Right lobe of liver (tissue), 6 donors: Measurements from ENCODE around the gene ASCL1. TPM values are rescaled to one million over a fixed set of nuclear protein-coding genes. Genes with fewer than 3 reads are reported as not detected.

ENCODE experiments used
- ATAC-seq, 4 donors: fragments of 200-7000 bp; cut with Tn5 transposase; one replicate each; pipeline ENCODE4 v1.9.1; 2020; ENCODE audit warnings: mild to moderate bottlenecking in 4 of 4, moderate library complexity in 4 of 4
- DNase-seq, 3 donors: peaks; one replicate each; pipeline ENCODE4 v3.0.0-alpha.2; 2020
- H3K27ac ChIP-seq, 3 donors: fragments of 200-600 bp; one replicate each; pipeline ENCODE4 v1.8.0; 2022
- H3K27me3 ChIP-seq, 2 donors: fragments of 200-600 bp; one replicate each; pipeline ENCODE4 v1.8.0; 2022
- H3K36me3 ChIP-seq, 4 donors: fragments of 200-600 bp; sonication (generic) in 1 of 4; one replicate each; pipeline versions ENCODE4 v1.5.1 to v1.8.0; 2017 to 2022; ENCODE audit warnings: control low read depth in 1 of 4
- H3K4me1 ChIP-seq, 4 donors: fragments of 200-600 bp; sonication (generic) in 1 of 4; one replicate each; pipeline versions ENCODE4 v1.5.1 to v1.8.0; 2017 to 2022; ENCODE audit warnings: control low read depth in 1 of 4
- H3K4me3 ChIP-seq, 3 donors: fragments of 200-600 bp; one replicate each; pipeline ENCODE4 v1.8.0; 2022
- H3K9me3 ChIP-seq, 4 donors: fragments of 200-600 bp; sonication (generic) in 1 of 4; one replicate each; pipeline versions ENCODE4 v1.5.1 to v1.8.0; 2017 to 2022; ENCODE audit warnings: control low read depth in 1 of 4
- CTCF ChIP-seq, 4 donors: fragments of 200-600 bp in 3 of 4; fragments of 450-650 bp in 1 of 4; IDR thresholded peaks; one replicate each; pipeline versions ENCODE4 v1.5.1 to v1.8.0; 2016 to 2022; ENCODE audit warnings: antibody characterized with exemption in 4 of 4, mild to moderate bottlenecking in 2 of 4
- POLR2A ChIP-seq: fragments of 450-650 bp; IDR thresholded peaks from one replicate; pipeline ENCODE4 v1.6.1; 2017; ENCODE audit warnings: antibody characterized with exemption, mild to moderate bottlenecking
- WGBS: methylation state at CpG from one replicate; pipeline ENCODE4 v1.1.6; 2018; ENCODE audit warnings: low coverage, low lambda C conversion rate; ENCODE audit not compliant: insufficient coverage; ENCODE audit errors: missing lambda C conversion rate; 5-methylcytosine and 5-hydroxymethylcytosine counted together
- intact Hi-C, 2 donors: fragments of 100-400 bp; cut with DNase I; formaldehyde crosslinking; loops; one replicate each; pipeline versions ENCODE4 v1.11.2 to v1.14.1; 2022
- total RNA-seq, 6 experiments: library from RNA; depleted of rRNA in 2 of 6; stranded (reverse); fragments of >200 nt in 2 of 6; fragmentation: NEBNext Ultra II Directional in 3 of 6; extraction: Animal tissue kit (Norgen Biotek cat#: 25700) in 3 of 6; gene quantifications; one replicate each; pipeline versions ENCODE4 v1.1.0 to v1.2.4, GENCODE V29; 2016 to 2023
- donor health status: DM: no; HTN: yes; CAD: no.
- donor health status: DM: no; HTN: no; CAD: no.
- donor health status: DM: no; HTN: no; CAD: no.
- donor health status: DM: no; HTN: yes; CAD: no.
- donor health status: DM: no; HTN: yes; CAD: no.

ASCL1 gene
- total RNA-seq, 6 experiments from 2014 or later = 0.18 to 1.6 (median 0.33) TPM

- no peaks in the 10 kb centered on the region for H3K27me3 ChIP-seq
- H3K27ac ChIP-seq = no peak overlapping the region
- DNase-seq (no peak), ATAC-seq (peak in 1 of 4 donors; percentile 33)
- H3K36me3 ChIP-seq = no peaks in the 10 kb centered on the region
- intact Hi-C loops = no loop called here
- H3K9me3 ChIP-seq = no peaks in the 10 kb centered on the region
- peaks cover 0 to 29% (median 8%) of the 10 kb centered on the region in 4 donors for H3K4me1 ChIP-seq
- H3K4me3 ChIP-seq = no peak overlapping the region
- TF ChIP-seq POLR2A (no peak), CTCF (IDR thresholded peaks at IDR 0.05) (no peak)
Observed at GRCh38 chr12:102927220-102927619, 30.3 kb upstream of the ASCL1 start.

- DNase-seq = no peak
- ATAC-seq = no peak
- TF ChIP-seq POLR2A (no peak), CTCF (IDR thresholded peaks at IDR 0.05) (no peak)
- WGBS = 83% methylated on average over 1 of the region's 1 CpG
- Histone ChIP-seq H3K27ac (no peak overlapping the region), H3K4me1 (peaks cover 0 to 7% (median 0%) of the 10 kb centered on the region in 4 donors), H3K36me3 (no peaks in the 10 kb centered on the region), H3K4me3 (no peak overlapping the region), H3K27me3 (no peaks in the 10 kb centered on the region), H3K9me3 (no peaks in the 10 kb centered on the region)
- intact Hi-C loops = loop anchor here (10.0 kb wide), 1 partner anchor 48 kb away; no protein-coding TSS in a partner anchor
Observed at GRCh38 chr12:102933168-102933567, 24.3 kb upstream of the ASCL1 start.

- H3K4me3 ChIP-seq = no peak overlapping the region
- peaks cover 0 to 9% (median 3%) of the 10 kb centered on the region in 4 donors for H3K4me1 ChIP-seq
- no peaks in the 10 kb centered on the region for H3K36me3 ChIP-seq
- DNase-seq (no peak), ATAC-seq (peak; percentile 44 to 63 (median 48))
- 0% methylated on average over 1 of the region's 2 CpGs for WGBS
- peak overlapping the region in 1 of 3 donors; percentile 27 for H3K27ac ChIP-seq
- no peaks in the 10 kb centered on the region for H3K9me3 ChIP-seq
- intact Hi-C loops = loop anchor here (10.0 kb wide), 1 partner anchor 54 kb away; no protein-coding TSS in a partner anchor
- H3K27me3 ChIP-seq = no peaks in the 10 kb centered on the region
- TF ChIP-seq POLR2A = no peak
- TF ChIP-seq CTCF (IDR thresholded peaks at IDR 0.05) = peak in 1 of 4 donors; percentile 9
Observed at GRCh38 chr12:102939059-102939458, 18.4 kb upstream of the ASCL1 start.

- WGBS = no CpG with 5 or more reads among the region's 2 CpGs
- intact Hi-C loops = loop anchor here (10.0 kb wide), 2 partner anchors 55 to 615 kb away; no protein-coding TSS in a partner anchor
Observed at GRCh38 chr12:102939670-102940222, 17.7 kb upstream of the ASCL1 start.

More at GRCh38 chr12:102939670-102940222, 17.7 kb upstream of the ASCL1 start:
- Histone ChIP-seq H3K36me3 (no peaks in the 10 kb centered on the region), H3K4me1 (peaks cover 0 to 9% (median 3%) of the 10 kb centered on the region in 4 donors), H3K9me3 (no peaks in the 10 kb centered on the region), H3K4me3 (no peak overlapping the region), H3K27me3 (no peaks in the 10 kb centered on the region), H3K27ac (peak overlapping the region in 1 of 3 donors; percentile 27)
- TF ChIP-seq POLR2A = no peak
- peak; percentile 49 to 66 (median 62) for TF ChIP-seq CTCF (IDR thresholded peaks at IDR 0.05)
- DNase-seq = peak in 1 of 3 donors; percentile 55
- ATAC-seq = peak; percentile 96 to 98 (median 98)
